Measurements from ENCODE around the gene MTHFD1L. TPM values are rescaled to one million over a fixed set of nuclear protein-coding genes. Genes with fewer than 3 reads are reported as not detected.

Gene MTHFD1L
- total and polyA plus RNA-seq, 4 donors, result 7.6 to 34.9 (median 11.0) TPM

DNA sequence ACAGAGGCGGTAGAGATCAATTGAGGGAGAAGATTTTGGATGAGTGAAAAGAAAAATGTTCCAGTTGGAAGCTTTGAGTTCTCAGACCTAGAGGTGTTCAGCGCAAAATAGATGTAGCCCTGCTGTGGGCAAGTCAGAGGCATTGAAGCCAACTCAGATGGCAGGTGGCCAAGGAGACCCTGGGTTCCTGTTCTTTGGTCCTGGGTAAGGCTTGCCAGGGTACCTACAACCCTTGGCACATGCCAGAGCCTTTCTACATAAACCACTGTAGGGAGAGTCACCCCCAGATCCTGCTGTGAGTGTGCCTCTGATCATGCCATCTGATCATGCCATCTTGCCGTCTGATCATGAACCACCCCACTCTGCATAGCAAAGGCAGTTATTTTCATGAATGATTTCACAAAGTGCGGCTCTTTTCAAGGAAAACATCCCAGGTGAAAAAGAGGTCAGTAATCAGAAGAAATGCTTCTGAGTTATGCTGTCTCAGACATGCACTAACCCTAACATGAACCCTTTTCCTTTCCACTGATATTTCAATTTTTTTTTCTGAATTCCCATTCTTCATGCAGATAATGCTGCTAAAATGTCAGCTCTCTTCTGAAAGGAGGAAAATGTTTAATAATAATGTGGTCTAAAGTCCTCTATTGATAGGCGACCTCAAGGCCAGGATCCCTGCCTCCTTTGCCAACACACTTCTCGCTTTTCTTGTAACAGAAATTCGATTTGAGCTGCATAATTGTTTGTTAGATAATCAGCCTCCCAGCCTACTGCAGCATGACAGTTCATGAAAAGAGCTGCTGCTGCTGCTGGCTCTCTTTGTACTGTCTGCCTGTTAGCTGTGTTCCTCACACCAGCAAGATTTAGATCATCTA is 153.6 kb downstream of the MTHFD1L start:
- WGBS, 2 donors, result 69 to 83% methylated on average over 7 of the region's 7 CpGs
- H3K9me3 ChIP-seq (ENCODE audit: control insufficient read depth in 4 of 4, insufficient read depth in 3 of 4, low read length in 3 of 4), result no peaks in the 10 kb centered on the region
- H3K27ac ChIP-seq (ENCODE audit: low read depth in 1 of 2, low read length in 1 of 2), result no peak overlapping the region
- peaks cover 0 to 6% (median 3%) of the 10 kb centered on the region in 4 donors for H3K36me3 ChIP-seq (ENCODE audit: control insufficient read depth in 4 of 4, insufficient read depth in 4 of 4, low read length in 4 of 4)
- peaks cover 3 to 48% (median 11%) of the 10 kb centered on the region in 5 donors for H3K4me1 ChIP-seq (ENCODE audit: control insufficient read depth in 5 of 5, insufficient read depth in 5 of 5, low read length in 5 of 5)
- TF ChIP-seq, protein P1, sequence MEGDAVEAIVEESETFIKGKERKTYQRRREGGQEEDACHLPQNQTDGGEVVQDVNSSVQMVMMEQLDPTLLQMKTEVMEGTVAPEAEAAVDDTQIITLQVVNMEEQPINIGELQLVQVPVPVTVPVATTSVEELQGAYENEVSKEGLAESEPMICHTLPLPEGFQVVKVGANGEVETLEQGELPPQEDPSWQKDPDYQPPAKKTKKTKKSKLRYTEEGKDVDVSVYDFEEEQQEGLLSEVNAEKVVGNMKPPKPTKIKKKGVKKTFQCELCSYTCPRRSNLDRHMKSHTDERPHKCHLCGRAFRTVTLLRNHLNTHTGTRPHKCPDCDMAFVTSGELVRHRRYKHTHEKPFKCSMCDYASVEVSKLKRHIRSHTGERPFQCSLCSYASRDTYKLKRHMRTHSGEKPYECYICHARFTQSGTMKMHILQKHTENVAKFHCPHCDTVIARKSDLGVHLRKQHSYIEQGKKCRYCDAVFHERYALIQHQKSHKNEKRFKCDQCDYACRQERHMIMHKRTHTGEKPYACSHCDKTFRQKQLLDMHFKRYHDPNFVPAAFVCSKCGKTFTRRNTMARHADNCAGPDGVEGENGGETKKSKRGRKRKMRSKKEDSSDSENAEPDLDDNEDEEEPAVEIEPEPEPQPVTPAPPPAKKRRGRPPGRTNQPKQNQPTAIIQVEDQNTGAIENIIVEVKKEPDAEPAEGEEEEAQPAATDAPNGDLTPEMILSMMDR (IDR thresholded peaks at IDR 0.05; ENCODE audit: control extremely low read depth, extremely low read depth), result no peak
- H3K27me3 ChIP-seq (ENCODE audit: control insufficient read depth in 3 of 3, insufficient read depth in 3 of 3, low read length in 2 of 3), result no peaks in the 10 kb centered on the region
- no peak overlapping the region for H3K4me3 ChIP-seq
- H3K9ac ChIP-seq (ENCODE audit: insufficient read depth in 1 of 2, low read length in 2 of 2), result no peak overlapping the region
- DNase-seq (peak; percentile 40 to 64 (median 57)), ATAC-seq (ENCODE audit: insufficient read depth, low FRiP score) (no peak)

DNA sequence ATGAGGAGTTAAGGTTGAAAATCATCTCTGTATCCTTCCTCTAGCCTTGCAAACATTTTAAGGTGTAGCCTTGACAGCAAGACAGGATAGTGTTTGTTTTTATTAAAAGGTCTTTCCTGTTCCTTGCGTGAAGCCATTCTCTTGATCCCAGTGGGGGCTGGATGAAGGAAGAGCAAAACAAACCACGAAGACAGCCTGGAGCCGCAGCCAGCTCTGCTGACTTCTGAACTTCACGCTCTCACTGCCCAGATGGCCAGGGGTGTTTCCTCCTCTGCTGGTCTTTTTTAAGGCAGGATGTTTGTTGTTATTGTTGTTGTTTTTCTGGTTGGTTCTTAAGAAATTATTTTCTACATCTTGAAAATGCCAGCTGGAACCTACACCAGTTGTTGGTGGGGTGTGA is 156.4 kb downstream of the MTHFD1L start:
- H3K27ac ChIP-seq (ENCODE audit: low read depth in 1 of 2, low read length in 1 of 2), result no peak overlapping the region
- no peak for ATAC-seq (ENCODE audit: insufficient read depth, low FRiP score)

DNA sequence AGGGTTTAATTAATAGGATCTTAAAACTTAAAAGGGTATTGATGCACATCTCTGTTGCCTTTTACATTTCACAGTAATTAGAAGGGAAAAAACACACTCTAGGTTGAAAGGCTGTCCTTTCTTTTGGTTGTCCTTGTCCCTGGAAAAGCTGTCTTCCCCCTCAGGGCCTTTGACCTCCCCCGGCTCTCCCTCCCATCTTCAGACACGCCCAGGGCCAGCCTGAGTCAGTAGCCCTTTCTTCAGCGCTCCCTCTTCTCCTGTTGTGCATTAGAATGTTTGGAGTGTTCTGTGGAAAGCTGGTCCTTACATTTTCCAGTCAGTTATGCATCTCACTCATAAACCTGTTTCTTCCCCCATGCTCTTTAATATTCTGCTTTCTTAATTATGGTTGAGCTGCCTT is 157.0 kb downstream of the MTHFD1L start:
- TF ChIP-seq, protein P1 (IDR thresholded peaks at IDR 0.05; ENCODE audit: control extremely low read depth, extremely low read depth), result no peak
- Histone ChIP-seq H3K4me1 (ENCODE audit: control insufficient read depth in 5 of 5, insufficient read depth in 5 of 5, low read length in 5 of 5) (peaks cover 3 to 33% (median 7%) of the 10 kb centered on the region in 5 donors), H3K27me3 (ENCODE audit: control insufficient read depth in 3 of 3, insufficient read depth in 3 of 3, low read length in 2 of 3) (no peaks in the 10 kb centered on the region), H3K9ac (ENCODE audit: insufficient read depth in 1 of 2, low read length in 2 of 2) (no peak overlapping the region), H3K9me3 (ENCODE audit: control insufficient read depth in 4 of 4, insufficient read depth in 3 of 4, low read length in 3 of 4) (no peaks in the 10 kb centered on the region), H3K27ac (ENCODE audit: low read depth in 1 of 2, low read length in 1 of 2) (peak overlapping the region in 1 of 2 donors; percentile 50), H3K4me3 (no peak overlapping the region), H3K36me3 (ENCODE audit: control insufficient read depth in 4 of 4, insufficient read depth in 4 of 4, low read length in 4 of 4) (peaks cover 0 to 2% (median 0%) of the 10 kb centered on the region in 4 donors)
- DNase-seq (no peak), ATAC-seq (ENCODE audit: insufficient read depth, low FRiP score) (no peak)
- 85 to 95% methylated on average over 3 of the region's 3 CpGs for WGBS, 2 donors

More for the DNA sequence above, 156.4 kb downstream of the MTHFD1L start:
- Histone ChIP-seq H3K9ac (ENCODE audit: insufficient read depth in 1 of 2, low read length in 2 of 2) (no peak overlapping the region), H3K9me3 (ENCODE audit: control insufficient read depth in 4 of 4, insufficient read depth in 3 of 4, low read length in 3 of 4) (no peaks in the 10 kb centered on the region), H3K4me1 (ENCODE audit: control insufficient read depth in 5 of 5, insufficient read depth in 5 of 5, low read length in 5 of 5) (peaks cover 3 to 33% (median 7%) of the 10 kb centered on the region in 5 donors), H3K27me3 (ENCODE audit: control insufficient read depth in 3 of 3, insufficient read depth in 3 of 3, low read length in 2 of 3) (no peaks in the 10 kb centered on the region), H3K36me3 (ENCODE audit: control insufficient read depth in 4 of 4, insufficient read depth in 4 of 4, low read length in 4 of 4) (peaks cover 0 to 4% (median 1%) of the 10 kb centered on the region in 4 donors), H3K4me3 (no peak overlapping the region)
- TF ChIP-seq, protein P1 (IDR thresholded peaks at IDR 0.05; ENCODE audit: control extremely low read depth, extremely low read depth), result no peak
- DNase-seq, result peak; percentile 42 to 80 (median 66)
- WGBS, 2 donors, result 55 to 65% methylated on average over 4 of the region's 4 CpGs
